IMR-90 (cell line): ENCODE results near the gene CD7.

Source experiments
- POLR2A ChIP-seq: IDR thresholded peaks from 2 replicates; pipeline ENCODE4 v1.6.1; 2012; ENCODE audit warnings: mild to moderate bottlenecking, low read depth, low read length
- TF ChIP-seq, protein P1 (sequence below): conservative IDR thresholded peaks from 2 replicates; pipeline ENCODE4 v1.5.1; 2012; ENCODE audit warnings: mild to moderate bottlenecking, low read depth, low read length, improper control_type of control experiment

DNA sequence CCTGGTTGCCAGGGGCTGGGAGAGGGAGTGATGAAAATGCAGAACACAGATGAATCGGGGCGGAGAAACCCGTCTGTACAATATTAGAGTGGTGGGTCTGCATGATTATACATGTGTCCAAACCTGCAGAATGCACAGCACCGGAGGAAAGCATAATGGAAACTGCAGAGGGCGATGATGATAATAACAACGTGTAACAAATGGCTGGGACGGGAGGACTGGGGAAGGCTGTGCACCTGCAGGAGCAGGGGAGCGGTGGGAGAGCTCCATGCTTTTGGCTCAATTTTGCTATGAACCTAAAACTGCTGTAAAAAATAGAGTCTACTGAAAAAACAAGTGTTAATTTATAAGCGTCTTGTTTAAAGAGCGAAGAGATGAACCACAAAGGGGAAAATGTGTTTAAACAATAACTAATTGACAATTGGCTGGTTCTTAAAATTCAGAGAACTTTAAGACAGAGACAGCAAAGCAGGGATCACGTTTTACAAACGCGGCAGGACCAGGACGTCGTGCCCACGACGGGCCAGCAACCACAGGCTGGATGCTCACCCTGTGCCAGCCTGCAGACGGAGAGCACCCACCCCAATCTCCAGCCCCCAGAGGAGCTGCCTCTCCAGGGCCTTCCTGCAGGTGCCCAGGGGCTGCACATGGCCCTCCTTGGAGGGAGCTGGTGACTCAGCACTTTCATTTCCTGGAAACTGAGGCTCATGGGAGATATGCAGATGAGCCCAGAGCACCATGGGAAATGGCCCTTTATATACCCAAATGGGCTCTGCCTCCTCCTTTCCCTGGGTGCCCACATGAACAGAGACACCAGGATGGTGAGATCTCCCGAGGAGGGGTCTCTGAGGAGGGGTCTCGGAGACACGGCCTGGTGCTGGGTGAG lies 41.3 kb upstream of the CD7 start, which contains the start of gene TEX19:
- TF ChIP-seq, protein P1, sequence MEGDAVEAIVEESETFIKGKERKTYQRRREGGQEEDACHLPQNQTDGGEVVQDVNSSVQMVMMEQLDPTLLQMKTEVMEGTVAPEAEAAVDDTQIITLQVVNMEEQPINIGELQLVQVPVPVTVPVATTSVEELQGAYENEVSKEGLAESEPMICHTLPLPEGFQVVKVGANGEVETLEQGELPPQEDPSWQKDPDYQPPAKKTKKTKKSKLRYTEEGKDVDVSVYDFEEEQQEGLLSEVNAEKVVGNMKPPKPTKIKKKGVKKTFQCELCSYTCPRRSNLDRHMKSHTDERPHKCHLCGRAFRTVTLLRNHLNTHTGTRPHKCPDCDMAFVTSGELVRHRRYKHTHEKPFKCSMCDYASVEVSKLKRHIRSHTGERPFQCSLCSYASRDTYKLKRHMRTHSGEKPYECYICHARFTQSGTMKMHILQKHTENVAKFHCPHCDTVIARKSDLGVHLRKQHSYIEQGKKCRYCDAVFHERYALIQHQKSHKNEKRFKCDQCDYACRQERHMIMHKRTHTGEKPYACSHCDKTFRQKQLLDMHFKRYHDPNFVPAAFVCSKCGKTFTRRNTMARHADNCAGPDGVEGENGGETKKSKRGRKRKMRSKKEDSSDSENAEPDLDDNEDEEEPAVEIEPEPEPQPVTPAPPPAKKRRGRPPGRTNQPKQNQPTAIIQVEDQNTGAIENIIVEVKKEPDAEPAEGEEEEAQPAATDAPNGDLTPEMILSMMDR: no peak
- TF ChIP-seq POLR2A: no peak
